ENCODE results near the gene VPS35L. TPM values are rescaled to one million over a fixed set of nuclear protein-coding genes. Genes with fewer than 3 reads are reported as not detected.
A peak's percentile ranks its signal among the peaks of the same experiment; 100 is the strongest.

VPS35L gene
- total and polyA plus RNA-seq, 10 of the 15 experiments (the other 5 are each of a cell fraction or from before 2014, with no cell fraction given), result 14.9 to 44.1 (median 26.3) TPM

DNA sequence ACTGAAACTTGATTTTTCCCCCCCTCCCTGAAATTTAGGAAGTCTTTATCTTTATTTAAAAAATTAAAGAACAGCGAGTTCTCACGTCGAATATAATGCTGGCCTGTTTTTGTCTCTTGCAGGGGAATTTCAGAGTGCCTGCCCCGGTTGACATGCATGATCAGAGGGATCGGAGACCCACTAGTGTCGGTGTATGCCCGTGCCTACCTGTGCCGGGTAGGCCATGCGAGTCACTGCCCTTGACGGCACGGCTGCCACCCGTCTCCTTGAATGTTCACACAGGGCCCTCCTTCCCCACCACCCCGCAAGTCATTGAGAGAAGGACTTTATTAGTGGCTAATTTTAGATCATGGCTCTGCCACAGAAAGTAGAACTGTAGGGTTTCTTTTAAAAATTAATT is 54.7 kb downstream of the VPS35L start:
- POLR2A ChIA-PET, result no interaction called here
- CTCF ChIA-PET, result interaction anchor here (1.0 kb wide), 1 partner anchor 276 kb away, joined by 3 read pairs; no protein-coding TSS in a partner anchor
- Histone ChIP-seq H2AFZ (ENCODE audit: control insufficient read depth, low read depth, low read length) (no peak overlapping the region), H3K27ac (ENCODE audit: control insufficient read depth, insufficient read depth) (no peak overlapping the region), H3K79me2 (ENCODE audit: control insufficient read depth, insufficient read depth, low read length) (no peaks in the 10 kb centered on the region), H3K4me2 (ENCODE audit: control insufficient read depth, insufficient read depth) (no peak overlapping the region), H3K27me3 (replicated peaks in 1 of 2; ENCODE audit: control insufficient read depth in 2 of 2, insufficient read depth in 2 of 2, low read length in 1 of 2) (no peaks in the 10 kb centered on the region), H3K9ac (ENCODE audit: control insufficient read depth, insufficient read depth, low read length) (no peak overlapping the region), H3K4me1 (ENCODE audit: control insufficient read depth, insufficient read depth, low read length) (no peaks in the 10 kb centered on the region), H3K9me3 (replicated peaks; ENCODE audit: control insufficient read depth, insufficient read depth, low read length) (no peaks in the 10 kb centered on the region; the same call in 2 of the 3 replicates), H3K4me3 (no peak overlapping the region), H3K36me3 (ENCODE audit: control insufficient read depth in 2 of 2, insufficient read depth in 2 of 2, low read length in 1 of 2) (peaks cover 2 to 6% of the 10 kb centered on the region in 2 experiments; a peak in 2 of 4 replicates), H4K20me1 (ENCODE audit: control insufficient read depth, insufficient read depth) (no peaks in the 10 kb centered on the region)
- BruUV-seq (replicated peaks), result no TSS peak
- ATAC-seq (no peak), FAIRE-seq (no peak), DNase-seq (ENCODE audit: low read depth, low spot score) (no peak)
- in situ Hi-C loops (cut with MboI), result no loop called here
- intact Hi-C loops (cut with micrococcal nuclease; ENCODE audit: unreplicated experiment), result no loop called here
- TF ChIP-seq, protein P1, sequence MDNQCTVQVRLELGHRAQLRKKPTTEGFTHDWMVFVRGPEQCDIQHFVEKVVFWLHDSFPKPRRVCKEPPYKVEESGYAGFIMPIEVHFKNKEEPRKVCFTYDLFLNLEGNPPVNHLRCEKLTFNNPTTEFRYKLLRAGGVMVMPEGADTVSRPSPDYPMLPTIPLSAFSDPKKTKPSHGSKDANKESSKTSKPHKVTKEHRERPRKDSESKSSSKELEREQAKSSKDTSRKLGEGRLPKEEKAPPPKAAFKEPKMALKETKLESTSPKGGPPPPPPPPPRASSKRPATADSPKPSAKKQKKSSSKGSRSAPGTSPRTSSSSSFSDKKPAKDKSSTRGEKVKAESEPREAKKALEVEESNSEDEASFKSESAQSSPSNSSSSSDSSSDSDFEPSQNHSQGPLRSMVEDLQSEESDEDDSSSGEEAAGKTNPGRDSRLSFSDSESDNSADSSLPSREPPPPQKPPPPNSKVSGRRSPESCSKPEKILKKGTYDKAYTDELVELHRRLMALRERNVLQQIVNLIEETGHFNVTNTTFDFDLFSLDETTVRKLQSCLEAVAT (IDR thresholded peaks at IDR 0.05), result peak; percentile 85
- no peak for TF ChIP-seq MEF2A (IDR thresholded peaks at IDR 0.05; ENCODE audit: insufficient read depth, low read depth, low read length)
- 0 out of 2 replicates have a peak, but pooled peaks have one; percentile 11 for TF ChIP-seq NR2F1 (conservative IDR thresholded peaks at IDR 0.05)
- SMC1A ChIA-PET (ENCODE audit: uncharacterized antibody, unreplicated experiment), result no interaction called here
- over 99% methylated on average over 13 of the region's 13 CpGs for WGBS (ENCODE audit: insufficient coverage, insufficient replicate concordance, low lambda C conversion rate, missing lambda C conversion rate)
- RAD21 ChIA-PET (ENCODE audit: unreplicated experiment), result interaction anchor here (1.0 kb wide), 1 partner anchor 9 kb away, joined by 3 read pairs; no protein-coding TSS in a partner anchor

DNA sequence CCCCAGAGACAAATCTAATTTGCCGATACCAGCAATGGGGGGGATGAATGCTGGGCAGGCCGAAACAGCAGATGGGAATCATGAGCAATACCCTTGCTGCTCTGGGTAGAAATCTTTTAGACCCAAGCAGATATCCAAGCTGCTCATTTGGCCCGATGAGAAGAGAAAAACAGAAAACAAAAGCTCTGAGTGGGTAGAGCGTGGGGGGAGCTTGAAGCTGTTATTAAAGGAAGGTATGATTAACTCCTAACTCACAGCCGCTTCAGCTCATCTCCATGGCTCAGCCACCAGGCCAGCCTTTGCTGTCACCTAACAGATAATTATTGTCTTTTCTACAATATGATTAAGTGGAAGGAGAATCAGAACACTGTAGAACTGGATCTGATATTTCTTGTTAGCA is 58.3 kb downstream of the VPS35L start:
- Histone ChIP-seq H3K36me3 (ENCODE audit: control insufficient read depth in 2 of 2, insufficient read depth in 2 of 2, low read length in 1 of 2) (peaks cover 2 to 6% of the 10 kb centered on the region in 2 experiments; a peak in 2 of 4 replicates), H4K20me1 (ENCODE audit: control insufficient read depth, insufficient read depth) (no peaks in the 10 kb centered on the region), H3K4me1 (ENCODE audit: control insufficient read depth, insufficient read depth, low read length) (no peaks in the 10 kb centered on the region), H3K79me2 (ENCODE audit: control insufficient read depth, insufficient read depth, low read length) (no peaks in the 10 kb centered on the region), H3K4me3 (no peak overlapping the region), H2AFZ (ENCODE audit: control insufficient read depth, low read depth, low read length) (no peak overlapping the region), H3K9ac (ENCODE audit: control insufficient read depth, insufficient read depth, low read length) (no peak overlapping the region), H3K27me3 (replicated peaks in 1 of 2; ENCODE audit: control insufficient read depth in 2 of 2, insufficient read depth in 2 of 2, low read length in 1 of 2) (no peaks in the 10 kb centered on the region), H3K4me2 (ENCODE audit: control insufficient read depth, insufficient read depth) (no peak overlapping the region), H3K9me3 (replicated peaks; ENCODE audit: control insufficient read depth, insufficient read depth, low read length) (no peaks in the 10 kb centered on the region), H3K27ac (ENCODE audit: control insufficient read depth, insufficient read depth) (no peak overlapping the region)
- ChIA-PET RAD21 (ENCODE audit: unreplicated experiment) (no interaction called here), CTCF (interaction anchor here (0.6 to 1.3 kb wide), 4 partner anchors 12 to 687 kb away, joined by 3 read pairs; no protein-coding TSS in a partner anchor), SMC1A (ENCODE audit: uncharacterized antibody, unreplicated experiment) (no interaction called here), POLR2A (no interaction called here)
- 97% methylated on average over 5 of the region's 5 CpGs for WGBS (ENCODE audit: insufficient coverage, insufficient replicate concordance, low lambda C conversion rate, missing lambda C conversion rate)
- BruUV-seq (replicated peaks), result no TSS peak
- FAIRE-seq (no peak), ATAC-seq (no peak), DNase-seq (ENCODE audit: low read depth, low spot score) (no peak)
- in situ Hi-C loops (cut with MboI) (no loop called here), intact Hi-C loops (cut with micrococcal nuclease; ENCODE audit: unreplicated experiment) (no loop called here)
- TF ChIP-seq, protein P2, sequence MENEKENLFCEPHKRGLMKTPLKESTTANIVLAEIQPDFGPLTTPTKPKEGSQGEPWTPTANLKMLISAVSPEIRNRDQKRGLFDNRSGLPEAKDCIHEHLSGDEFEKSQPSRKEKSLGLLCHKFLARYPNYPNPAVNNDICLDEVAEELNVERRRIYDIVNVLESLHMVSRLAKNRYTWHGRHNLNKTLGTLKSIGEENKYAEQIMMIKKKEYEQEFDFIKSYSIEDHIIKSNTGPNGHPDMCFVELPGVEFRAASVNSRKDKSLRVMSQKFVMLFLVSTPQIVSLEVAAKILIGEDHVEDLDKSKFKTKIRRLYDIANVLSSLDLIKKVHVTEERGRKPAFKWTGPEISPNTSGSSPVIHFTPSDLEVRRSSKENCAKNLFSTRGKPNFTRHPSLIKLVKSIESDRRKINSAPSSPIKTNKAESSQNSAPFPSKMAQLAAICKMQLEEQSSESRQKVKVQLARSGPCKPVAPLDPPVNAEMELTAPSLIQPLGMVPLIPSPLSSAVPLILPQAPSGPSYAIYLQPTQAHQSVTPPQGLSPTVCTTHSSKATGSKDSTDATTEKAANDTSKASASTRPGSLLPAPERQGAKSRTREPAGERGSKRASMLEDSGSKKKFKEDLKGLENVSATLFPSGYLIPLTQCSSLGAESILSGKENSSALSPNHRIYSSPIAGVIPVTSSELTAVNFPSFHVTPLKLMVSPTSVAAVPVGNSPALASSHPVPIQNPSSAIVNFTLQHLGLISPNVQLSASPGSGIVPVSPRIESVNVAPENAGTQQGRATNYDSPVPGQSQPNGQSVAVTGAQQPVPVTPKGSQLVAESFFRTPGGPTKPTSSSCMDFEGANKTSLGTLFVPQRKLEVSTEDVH (IDR thresholded peaks at IDR 0.05; ENCODE audit: low read depth, partially characterized antibody), result no peak
- TF ChIP-seq NFYA (IDR thresholded peaks at IDR 0.05; ENCODE audit: borderline replicate concordance, low read depth, low read length) (no peak), CREB1 (IDR thresholded peaks at IDR 0.05; ENCODE audit: low read depth) (no peak), KAT2A (conservative IDR thresholded peaks at IDR 0.05; ENCODE audit: control insufficient read depth, low read depth, low read length) (no peak), STAT1 (conservative IDR thresholded peaks at IDR 0.05) (no peak), POLR2AphosphoS2 (IDR thresholded peaks at IDR 0.05; ENCODE audit: low read depth, low read length) (no peak), CBX5 (IDR thresholded peaks at IDR 0.05; ENCODE audit: low read depth) (no peak), SMAD1 (IDR thresholded peaks at IDR 0.05; ENCODE audit: low read depth, partially characterized antibody) (no peak), POU2F2 (IDR thresholded peaks at IDR 0.05; ENCODE audit: borderline replicate concordance, low read depth, low read length) (no peak), RBBP5 (conservative IDR thresholded peaks at IDR 0.05) (no peak), SMARCA5 (IDR thresholded peaks at IDR 0.05) (no peak)
